CD14-positive monocyte (primary cell): ENCODE results near the gene CYP26C1. TPM values are rescaled to one million over a fixed set of nuclear protein-coding genes. Genes with fewer than 3 reads are reported as not detected.

Source experiments
- DNase-seq, 3 donors: peaks; one replicate each; pipeline ENCODE4 v3.0.0-alpha.2; 2011 to 2022
- H2AFZ ChIP-seq: 2 replicates; pipeline ENCODE4 v1.6.0; 2012; ENCODE audit warnings: mild to moderate bottlenecking, low read depth, low read length, inconsistent platforms; ENCODE audit not compliant: insufficient read depth, poor library complexity, severe bottlenecking
- H3K27ac ChIP-seq, 2 donors: 1 replicate in 1 of 2; 2 replicates in 1 of 2; pipeline ENCODE4 v1.5.1; 2012 to 2013; ENCODE audit warnings: low read length in 2 of 2, control low read depth in 1 of 2, inconsistent platforms in 1 of 2, low read depth in 1 of 2, mild to moderate bottlenecking in 1 of 2
- H3K27me3 ChIP-seq, 2 donors: one replicate each; pipeline versions ENCODE4 v1.6.0 to v1.6.1; 2011 to 2013; ENCODE audit warnings: low read length in 2 of 2; ENCODE audit not compliant: control insufficient read depth in 2 of 2, insufficient read depth in 2 of 2
- H3K36me3 ChIP-seq, 2 donors: replicated peaks in 1 of 2; 1 replicate in 1 of 2; 2 replicates in 1 of 2; pipeline versions ENCODE4 v1.5.1 to v1.6.1; 2012 to 2013; ENCODE audit warnings: low read length in 2 of 2, control low read depth in 1 of 2, inconsistent platforms in 1 of 2, mild to moderate bottlenecking in 1 of 2; ENCODE audit not compliant: insufficient read depth in 2 of 2, control insufficient read depth in 1 of 2
- H3K4me1 ChIP-seq, 2 donors: 1 replicate in 1 of 2; 2 replicates in 1 of 2; pipeline versions ENCODE4 v1.5.1 to v1.6.1; 2012 to 2013; ENCODE audit warnings: low read length in 2 of 2, control low read depth in 1 of 2, inconsistent platforms in 1 of 2, mild to moderate bottlenecking in 1 of 2, moderate library complexity in 1 of 2; ENCODE audit not compliant: insufficient read depth in 2 of 2, control insufficient read depth in 1 of 2
- H3K4me2 ChIP-seq: replicated peaks from 2 replicates; pipeline ENCODE3; 2012; ENCODE audit warnings: low read length, moderate library complexity, mild to moderate bottlenecking; ENCODE audit not compliant: poor library complexity, severe bottlenecking; ENCODE audit errors: extremely low read depth
- H3K4me3 ChIP-seq, 3 experiments: fragments of 200-600 bp in 1 of 3; sonication (generic) in 1 of 3; replicated peaks in 1 of 3; 1 replicate in 2 of 3; 2 replicates in 1 of 3; pipeline ENCODE4 v1.5.1; 2011 to 2013; ENCODE audit warnings: low read length in 3 of 3, mild to moderate bottlenecking in 3 of 3, control low read depth in 2 of 3, low read depth in 2 of 3, inconsistent platforms in 1 of 3, moderate library complexity in 1 of 3
- H3K79me2 ChIP-seq: 2 replicates; pipeline ENCODE4 v1.6.0; 2012; ENCODE audit warnings: mild to moderate bottlenecking, control low read depth, inconsistent platforms, low read length, moderate library complexity; ENCODE audit not compliant: insufficient read depth
- H3K9ac ChIP-seq: 2 replicates; pipeline ENCODE4 v1.6.0; 2017; ENCODE audit warnings: low read length, mild to moderate bottlenecking; ENCODE audit not compliant: insufficient read depth, poor library complexity, severe bottlenecking
- H3K9me3 ChIP-seq, 2 donors: replicated peaks in 1 of 2; 1 replicate in 1 of 2; 2 replicates in 1 of 2; pipeline versions ENCODE4 v1.5.1 to v1.6.1; 2012 to 2013; ENCODE audit warnings: low read length in 2 of 2, control low read depth in 1 of 2; ENCODE audit not compliant: control insufficient read depth in 1 of 2, insufficient read depth in 1 of 2
- H4K20me1 ChIP-seq: 2 replicates; pipeline ENCODE4 v1.6.0; 2012; ENCODE audit warnings: mild to moderate bottlenecking, low read length, control low read depth, moderate library complexity; ENCODE audit not compliant: insufficient read depth
- H3K27ac Mint-ChIP-seq, 7 donors: one replicate each; pipeline ENCODE4 v1.8.0; 2020; ENCODE audit warnings: mild to moderate bottlenecking in 7 of 7, mixed read lengths in 7 of 7, moderate library complexity in 6 of 7, inconsistent platforms in 2 of 7
- H3K27me3 Mint-ChIP-seq, 3 donors: one replicate each; pipeline ENCODE4 v1.8.0; 2021 to 2022; ENCODE audit warnings: low read depth in 3 of 3, mild to moderate bottlenecking in 3 of 3, mixed read lengths in 3 of 3, moderate library complexity in 3 of 3, inconsistent platforms in 1 of 3
- H3K36me3 Mint-ChIP-seq, 2 donors: one replicate each; pipeline ENCODE4 v1.8.0; 2020; ENCODE audit warnings: mixed read lengths in 2 of 2, inconsistent platforms in 1 of 2, mild to moderate bottlenecking in 1 of 2
- H3K4me1 Mint-ChIP-seq: one replicate; pipeline ENCODE4 v1.8.0; 2020; ENCODE audit warnings: mild to moderate bottlenecking, mixed read lengths
- H3K4me3 Mint-ChIP-seq, 2 donors: one replicate each; pipeline ENCODE4 v1.8.0; 2020; ENCODE audit warnings: mild to moderate bottlenecking in 2 of 2, mixed read lengths in 2 of 2, moderate library complexity in 1 of 2
- H3K9me3 Mint-ChIP-seq, 7 donors: one replicate each; pipeline ENCODE4 v1.8.0; 2020 to 2022; ENCODE audit warnings: mixed read lengths in 7 of 7, mild to moderate bottlenecking in 6 of 7, moderate library complexity in 6 of 7, inconsistent platforms in 2 of 7
- WGBS: methylation state at CpG from one replicate; pipeline ENCODE4 v1.1.5; 2013; ENCODE audit warnings: missing lambda C conversion rate; ENCODE audit not compliant: insufficient coverage; 5-methylcytosine and 5-hydroxymethylcytosine counted together
- intact Hi-C, 2 donors: fragments of 100-400 bp; cut with micrococcal nuclease; formaldehyde crosslinking; loops; one replicate each; pipeline versions ENCODE4 v1.15.0 to v1.15.1; 2023
- polyA plus RNA-seq, 3 donors: library from polyadenylated mRNA; depleted of rRNA in 1 of 3; unstranded in 2 of 3; stranded (reverse) in 1 of 3; fragments of 300-500 nt in 2 of 3; fragments of >200 nt in 1 of 3; fragmentation: Illumina TruSeq in 2 of 3; gene quantifications; 1 replicate in 2 of 3; 2 replicates in 1 of 3; pipeline ENCODE4 v1.2.3, GENCODE V29; 2012 to 2021
- TF ChIP-seq, protein P1 (sequence below): fragments of 200-600 bp; IDR thresholded peaks from one replicate; pipeline ENCODE4 v1.8.0; 2022; ENCODE audit warnings: antibody characterized with exemption, mild to moderate bottlenecking

The CYP26C1 gene
- polyA plus RNA-seq, 3 donors = not detected

DNA sequence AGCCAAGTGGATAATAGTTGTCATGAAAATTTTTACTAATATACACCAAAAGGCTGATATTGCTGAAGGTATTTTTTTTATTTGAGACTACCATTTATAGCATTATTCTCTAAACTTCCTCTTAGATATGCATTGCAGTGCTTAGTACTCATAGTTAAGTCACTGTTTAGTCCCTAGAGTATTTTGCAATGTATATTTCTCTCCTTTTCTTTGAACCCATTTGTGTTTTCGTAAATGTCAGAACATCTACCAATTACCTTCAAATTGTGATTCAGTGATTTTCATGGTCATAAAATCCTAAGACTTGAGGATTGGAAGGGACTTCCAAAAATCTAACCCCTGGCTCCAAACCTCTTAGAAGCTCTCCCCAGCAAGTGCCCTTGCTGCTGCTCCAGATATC is 21.5 kb upstream of the CYP26C1 start:
- peaks cover 0 to 2% (median 0%) of the 10 kb centered on the region in 7 donors for H3K9me3 Mint-ChIP-seq
- H3K27ac ChIP-seq = no peak overlapping the region
- no peak overlapping the region for H2AFZ ChIP-seq
- intact Hi-C loops = no loop called here
- H3K4me2 ChIP-seq = no peak overlapping the region
- H3K4me3 ChIP-seq = no peak overlapping the region
- H3K27ac Mint-ChIP-seq = no peak overlapping the region
- H3K79me2 ChIP-seq = no peaks in the 10 kb centered on the region
- TF ChIP-seq, protein P1, sequence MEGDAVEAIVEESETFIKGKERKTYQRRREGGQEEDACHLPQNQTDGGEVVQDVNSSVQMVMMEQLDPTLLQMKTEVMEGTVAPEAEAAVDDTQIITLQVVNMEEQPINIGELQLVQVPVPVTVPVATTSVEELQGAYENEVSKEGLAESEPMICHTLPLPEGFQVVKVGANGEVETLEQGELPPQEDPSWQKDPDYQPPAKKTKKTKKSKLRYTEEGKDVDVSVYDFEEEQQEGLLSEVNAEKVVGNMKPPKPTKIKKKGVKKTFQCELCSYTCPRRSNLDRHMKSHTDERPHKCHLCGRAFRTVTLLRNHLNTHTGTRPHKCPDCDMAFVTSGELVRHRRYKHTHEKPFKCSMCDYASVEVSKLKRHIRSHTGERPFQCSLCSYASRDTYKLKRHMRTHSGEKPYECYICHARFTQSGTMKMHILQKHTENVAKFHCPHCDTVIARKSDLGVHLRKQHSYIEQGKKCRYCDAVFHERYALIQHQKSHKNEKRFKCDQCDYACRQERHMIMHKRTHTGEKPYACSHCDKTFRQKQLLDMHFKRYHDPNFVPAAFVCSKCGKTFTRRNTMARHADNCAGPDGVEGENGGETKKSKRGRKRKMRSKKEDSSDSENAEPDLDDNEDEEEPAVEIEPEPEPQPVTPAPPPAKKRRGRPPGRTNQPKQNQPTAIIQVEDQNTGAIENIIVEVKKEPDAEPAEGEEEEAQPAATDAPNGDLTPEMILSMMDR = no peak
- peaks cover 2 to 7% of the 10 kb centered on the region in 2 donors for H3K36me3 ChIP-seq
- no peak overlapping the region for H3K4me3 Mint-ChIP-seq
- H3K27me3 Mint-ChIP-seq = peaks cover 0 to 2% (median 0%) of the 10 kb centered on the region in 3 donors
- WGBS = no CpG with 5 or more reads among the region's 1 CpG
- H3K27me3 ChIP-seq = no peaks in the 10 kb centered on the region
- H3K9ac ChIP-seq = no peak overlapping the region
- H3K4me1 ChIP-seq = no peaks in the 10 kb centered on the region
- H4K20me1 ChIP-seq = no peaks in the 10 kb centered on the region
- H3K4me1 Mint-ChIP-seq = peaks cover 12% of the 10 kb centered on the region
- peaks cover 7 to 17% of the 10 kb centered on the region in 2 donors for H3K36me3 Mint-ChIP-seq
- no peaks in the 10 kb centered on the region for H3K9me3 ChIP-seq
- DNase-seq = no peak

DNA sequence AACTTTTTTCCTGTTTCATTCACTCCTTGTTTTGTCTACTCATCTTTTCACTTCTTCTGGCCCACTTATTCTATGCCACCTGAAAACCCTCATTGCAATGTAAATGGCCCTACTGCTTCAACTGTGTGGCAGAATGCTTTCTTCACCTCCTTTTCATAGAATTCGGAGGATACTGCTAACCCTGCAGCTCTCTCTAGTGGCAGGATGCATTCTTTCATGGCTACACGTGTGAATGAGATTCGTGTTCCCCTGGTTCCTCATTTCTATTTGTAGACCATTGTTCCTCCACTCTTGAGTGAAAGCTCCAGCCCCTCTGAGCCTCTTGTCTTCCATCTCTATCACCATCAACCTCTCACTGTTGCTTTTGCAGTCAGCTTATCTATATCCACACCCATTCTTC is 20.9 kb upstream of the CYP26C1 start:
- DNase-seq = no peak
- peaks cover 12% of the 10 kb centered on the region for H3K4me1 Mint-ChIP-seq

More for the DNA sequence above, 20.9 kb upstream of the CYP26C1 start:
- H3K27me3 ChIP-seq = no peaks in the 10 kb centered on the region
- TF ChIP-seq, protein P1 = no peak
- H3K27ac Mint-ChIP-seq = no peak overlapping the region
- H3K4me2 ChIP-seq = no peak overlapping the region
- H3K79me2 ChIP-seq = no peaks in the 10 kb centered on the region
- peaks cover 0 to 2% (median 0%) of the 10 kb centered on the region in 3 donors for H3K27me3 Mint-ChIP-seq
- peaks cover 0 to 2% (median 0%) of the 10 kb centered on the region in 7 donors for H3K9me3 Mint-ChIP-seq
- no peaks in the 10 kb centered on the region for H3K9me3 ChIP-seq
- peaks cover 0 to 8% of the 10 kb centered on the region in 2 donors for H3K36me3 ChIP-seq
- intact Hi-C loops = no loop called here
- peaks cover 9 to 17% of the 10 kb centered on the region in 2 donors for H3K36me3 Mint-ChIP-seq
- H4K20me1 ChIP-seq = no peaks in the 10 kb centered on the region
- no peak overlapping the region for H2AFZ ChIP-seq
- 0% methylated on average over 3 of the region's 3 CpGs for WGBS
- no peaks in the 10 kb centered on the region for H3K4me1 ChIP-seq
- H3K4me3 Mint-ChIP-seq = no peak overlapping the region
- H3K27ac ChIP-seq = no peak overlapping the region
- no peak overlapping the region for H3K9ac ChIP-seq
- no peak overlapping the region for H3K4me3 ChIP-seq
